ENCODE measurements around the gene IVD. TPM values are rescaled to one million over a fixed set of nuclear protein-coding genes. Genes with fewer than 3 reads are reported as not detected.

The IVD gene
- total RNA-seq, 1 donor from 2014 or later = 57.0 TPM

Other genes with a start within 250 kb of the IVD start
- gene BUB1B, start 244.7 kb upstream of the IVD start, total RNA-seq = 1.8 and 2.1 TPM in 2 replicates
- 0.21 and 0.48 TPM in 2 replicates for gene PAK6, start 166.7 kb upstream of the IVD start, total RNA-seq
- 0.42 TPM in 1 of 2 replicates, not detected in the other for gene ANKRD63, start 122.7 kb upstream of the IVD start, total RNA-seq
- 0.99 and 1.4 TPM in 2 replicates for gene PLCB2, start 97.9 kb upstream of the IVD start, total RNA-seq
- 40.5 and 73.3 TPM in 2 replicates for gene INAFM2, start 82.1 kb upstream of the IVD start, total RNA-seq
- 30.1 and 41.6 TPM in 2 replicates for gene CCDC9B, start 64.9 kb upstream of the IVD start, total RNA-seq
- not detected in 2 replicates for gene PHGR1, start 54.8 kb upstream of the IVD start, total RNA-seq
- 1.6 and 3.5 TPM in 2 replicates for gene DISP2, start 47.6 kb upstream of the IVD start, total RNA-seq
- gene KNSTRN, start 23.1 kb upstream of the IVD start, total RNA-seq = 72.4 and 72.8 TPM in 2 replicates
- 10.6 and 11.1 TPM in 2 replicates for gene BAHD1, start 35.2 kb downstream of the IVD start, total RNA-seq
- 14.5 and 15.6 TPM in 2 replicates for gene CHST14, start 65.2 kb downstream of the IVD start, total RNA-seq
- gene CCDC32, start 159.2 kb downstream of the IVD start, total RNA-seq = 10.4 and 11.4 TPM in 2 replicates
- gene RPUSD2, start 163.5 kb downstream of the IVD start, total RNA-seq = 5.9 and 11.7 TPM in 2 replicates
- gene KNL1, start 188.5 kb downstream of the IVD start, total RNA-seq = 0.99 and 3.0 TPM in 2 replicates

Measured in myocyte (in vitro differentiated cells).